Measurements from ENCODE around the gene MID1IP1.

Gene MID1IP1

GRCh38 chrX:38800981-38801845, at the start of gene MID1IP1:
MID1IP1 (plus strand) TSS chrX:38801459; CDS start chrX:38804947, 3,488 bp downstream.
- peak in 57 of 58 donors; percentile 1 to 89 (median 77) for DNase-seq

GRCh38 chrX:38754102-38754790, 47.0 kb upstream of the MID1IP1 start:
- peak in 13 of 58 donors; percentile 0 to 23 (median 1) for DNase-seq

GRCh38 chrX:38754818-38755718, 46.2 kb upstream of the MID1IP1 start:
- DNase-seq = no peak

- no peak for DNase-seq
Measured at GRCh38 chrX:38760883-38761282, 40.4 kb upstream of the MID1IP1 start.

- DNase-seq = peak in 1 of 58 donors; percentile 0
Measured at GRCh38 chrX:38768079-38768478, 33.2 kb upstream of the MID1IP1 start.

GRCh38 chrX:38770152-38770551, 31.1 kb upstream of the MID1IP1 start:
- no peak for DNase-seq

GRCh38 chrX:38774249-38774648, 27.0 kb upstream of the MID1IP1 start:
- DNase-seq = no peak

- no peak for DNase-seq
Measured at GRCh38 chrX:38796946-38797345, 4.3 kb upstream of the MID1IP1 start.

- no peak for DNase-seq
Measured at GRCh38 chrX:38798956-38799355, 2.3 kb upstream of the MID1IP1 start.

GRCh38 chrX:38799995-38800580, 1.2 kb upstream of the MID1IP1 start:
- peak in 20 of 58 donors; percentile 0 to 17 (median 2) for DNase-seq

GRCh38 chrX:38803243-38803587, 2.0 kb downstream of the MID1IP1 start:
- DNase-seq = peak in 7 of 58 donors; percentile 13 to 62 (median 26)

GRCh38 chrX:38803588-38804431, 2.6 kb downstream of the MID1IP1 start:
- DNase-seq = peak; percentile 11 to 92 (median 78)

- peak in 2 of 58 donors; percentile 11 to 22 for DNase-seq
Measured at GRCh38 chrX:38804432-38804681, 3.1 kb downstream of the MID1IP1 start.

GRCh38 chrX:38804682-38805431, 3.6 kb downstream of the MID1IP1 start:
- DNase-seq = peak in 34 of 58 donors; percentile 0 to 40 (median 18)

GRCh38 chrX:38805432-38806389, 4.5 kb downstream of the MID1IP1 start:
- DNase-seq = peak in 48 of 58 donors; percentile 1 to 54 (median 20)

GRCh38 chrX:38806875-38807621, 5.8 kb downstream of the MID1IP1 start:
- peak in 1 of 58 donors; percentile 13 for DNase-seq

- no peak for DNase-seq
Measured at GRCh38 chrX:38807873-38808272, 6.6 kb downstream of the MID1IP1 start.

Measured in anterior cingulate cortex (tissue), 58 donors.